NCI-H2029 treated with DMSO at 0.1 percent for 48 hours (cell line): ENCODE results near the gene ZNF302.
"Not testable (repeated sequence)": the region's sequence is repeated elsewhere in the genome, so short reads cannot be mapped to it uniquely, and the experiment has no call there.

Source experiments
- DNase-seq: peaks from one replicate; lab custom pipeline; 2025; lab: John Stamatoyannopoulos, UW

Gene ZNF302

GRCh38 chr19:34677386-34678084 lies at the start of gene ZNF302:
ZNF302 (plus strand) TSS chr19:34677678; CDS start chr19:34678805, 1,127 bp downstream.
- DNase-seq, result peak; percentile 90

- DNase-seq, result no peak
Observed at GRCh38 chr19:34633802-34634201, 43.7 kb upstream of the ZNF302 start.

- DNase-seq, result peak; percentile 69
Observed at GRCh38 chr19:34639491-34640085, 37.9 kb upstream of the ZNF302 start.

GRCh38 chr19:34642241-34642640 lies 35.2 kb upstream of the ZNF302 start:
- no peak for DNase-seq

DNA sequence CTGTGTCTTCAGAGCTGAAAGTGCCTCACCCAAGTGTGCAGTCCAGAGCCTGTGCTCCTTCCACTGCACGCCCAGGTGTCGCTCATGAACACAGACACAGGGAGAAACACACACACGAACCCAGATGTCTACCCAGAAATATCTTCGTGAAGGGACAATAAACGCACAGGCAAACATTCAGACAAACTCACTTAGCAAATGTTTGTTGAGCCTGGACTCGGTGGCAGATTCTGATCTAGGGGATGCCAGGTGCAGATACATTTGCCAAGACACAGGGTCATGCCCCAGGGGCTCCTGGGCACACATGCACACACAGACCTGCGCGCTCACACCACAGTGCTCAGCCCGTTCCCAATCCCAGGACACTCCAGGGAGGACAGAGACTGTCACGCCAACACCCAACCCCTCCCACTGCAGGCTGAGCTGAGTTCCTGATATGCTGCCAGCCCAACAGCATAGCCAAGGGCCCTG lies 32.5 kb upstream of the ZNF302 start:
- DNase-seq, result peak; percentile 15

DNA sequence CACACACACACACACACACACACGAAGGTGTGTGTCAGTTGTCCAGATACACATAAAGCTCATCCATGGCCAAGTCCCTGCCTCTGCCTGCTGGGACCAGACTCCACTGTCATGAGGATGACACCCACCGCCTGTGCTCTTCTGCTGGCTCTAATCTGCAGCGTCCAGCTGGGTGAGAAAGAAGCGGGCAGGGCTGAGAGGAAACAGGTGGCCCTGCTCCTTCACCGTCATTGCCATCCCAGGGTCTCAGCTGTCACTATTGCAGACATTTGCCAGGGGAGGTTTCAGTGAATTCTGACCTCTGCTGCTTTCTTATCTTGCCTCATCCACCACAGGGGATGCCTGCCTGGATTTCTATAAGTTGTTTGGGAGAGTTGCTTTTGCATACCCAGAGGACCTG lies 31.9 kb upstream of the ZNF302 start:
- DNase-seq, result peak; percentile 15

DNA sequence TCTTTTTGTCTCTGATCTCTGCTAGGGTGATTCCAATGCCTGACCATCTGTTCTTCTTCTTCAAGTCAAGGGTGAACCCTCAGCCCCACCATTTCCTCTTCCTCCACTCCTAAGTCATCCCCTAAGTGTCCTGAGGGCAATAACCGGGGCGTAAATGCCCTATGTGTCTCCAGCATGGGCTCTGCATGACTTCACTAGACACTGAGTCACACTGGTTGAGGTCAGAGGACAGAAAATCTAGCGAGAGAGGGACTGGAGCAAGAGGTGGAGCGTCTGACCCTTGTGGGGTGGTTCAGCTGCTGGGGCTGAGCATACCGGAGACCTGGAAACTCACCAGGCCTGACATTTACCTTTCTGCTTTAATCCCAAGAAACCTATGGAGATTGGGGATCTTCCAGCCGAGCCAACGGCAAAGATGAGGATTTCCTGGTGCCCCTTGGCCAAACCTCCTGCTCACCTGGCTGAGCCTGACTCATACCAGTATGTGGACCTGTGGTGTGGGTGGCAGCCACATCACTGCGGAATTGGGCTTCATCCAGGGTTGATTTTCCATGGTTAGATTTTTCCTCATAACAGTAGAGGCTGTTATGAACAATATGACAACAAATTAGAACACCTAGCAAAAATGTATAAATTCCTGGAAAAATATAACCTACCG lies 27.5 kb upstream of the ZNF302 start:
- DNase-seq, result no peak

GRCh38 chr19:34651747-34652146 lies 25.7 kb upstream of the ZNF302 start:
- DNase-seq, result no peak

DNA sequence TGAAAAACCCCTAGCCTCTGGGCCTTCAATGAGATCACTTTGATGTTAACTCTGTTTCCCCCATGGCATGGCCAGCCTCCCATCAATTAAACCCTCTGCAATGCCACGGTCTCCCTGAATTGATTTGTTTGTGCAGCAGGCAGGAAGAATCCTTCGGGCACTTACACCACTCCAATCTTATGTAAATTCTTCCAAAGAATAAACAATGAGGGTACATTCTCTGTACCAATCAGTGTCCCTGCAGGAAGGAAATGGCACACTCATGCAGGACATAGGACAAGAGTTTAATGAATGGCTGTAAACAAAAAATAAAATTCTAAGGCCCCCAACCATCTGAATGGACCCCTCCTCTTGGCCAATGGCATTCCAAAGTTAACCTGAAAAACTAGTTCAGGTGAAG lies 22.7 kb upstream of the ZNF302 start:
- no peak for DNase-seq

GRCh38 chr19:34655651-34656050 lies 21.8 kb upstream of the ZNF302 start:
- DNase-seq, result no peak

DNA sequence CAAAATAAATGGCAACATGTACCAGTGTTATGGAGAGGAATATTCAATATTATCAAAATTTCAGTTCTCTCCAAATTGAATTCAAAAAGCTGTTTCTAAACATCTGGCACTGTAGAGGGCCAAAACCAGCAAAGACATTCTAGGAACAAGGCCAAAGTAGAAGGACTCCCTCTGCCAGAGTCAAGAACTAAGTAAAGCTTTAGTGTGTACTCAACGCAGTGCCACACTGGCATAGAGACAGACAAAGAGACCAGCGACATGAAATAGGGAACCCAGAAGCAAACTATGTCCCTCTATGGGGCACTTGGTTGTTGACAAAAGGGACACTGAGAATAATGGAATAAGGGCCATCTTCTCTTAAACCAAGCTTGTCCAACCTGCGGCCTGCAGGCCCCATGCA lies 16.1 kb upstream of the ZNF302 start:
- DNase-seq, result peak; percentile 91

- DNase-seq, result peak; percentile 77
Observed at GRCh38 chr19:34662919-34663318, 14.6 kb upstream of the ZNF302 start.

DNA sequence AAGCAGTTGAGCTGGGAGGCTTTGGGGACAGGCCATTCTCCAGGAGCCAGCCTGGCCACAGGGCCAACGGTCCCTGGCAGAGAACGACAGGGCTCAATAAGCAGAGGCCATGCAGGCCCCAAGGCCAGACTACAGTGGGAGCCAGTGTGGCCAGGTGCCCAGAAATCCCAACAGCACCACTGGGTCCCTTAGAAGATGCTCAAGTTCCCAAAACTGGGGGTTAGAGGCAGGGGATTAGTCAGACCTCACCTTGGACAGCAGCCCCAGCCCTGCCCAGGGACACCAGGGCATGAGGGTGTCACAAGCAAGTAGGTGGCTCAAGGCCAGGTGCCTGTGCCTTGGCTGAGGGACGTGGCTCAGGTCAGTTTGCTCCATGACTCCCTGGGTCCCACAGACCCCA lies 13.3 kb upstream of the ZNF302 start:
- no peak for DNase-seq

- no peak for DNase-seq
Observed at GRCh38 chr19:34664870-34665269, 12.6 kb upstream of the ZNF302 start.

- DNase-seq, result not testable (repeated sequence)
Observed at GRCh38 chr19:34665275-34665674, 12.2 kb upstream of the ZNF302 start.

DNA sequence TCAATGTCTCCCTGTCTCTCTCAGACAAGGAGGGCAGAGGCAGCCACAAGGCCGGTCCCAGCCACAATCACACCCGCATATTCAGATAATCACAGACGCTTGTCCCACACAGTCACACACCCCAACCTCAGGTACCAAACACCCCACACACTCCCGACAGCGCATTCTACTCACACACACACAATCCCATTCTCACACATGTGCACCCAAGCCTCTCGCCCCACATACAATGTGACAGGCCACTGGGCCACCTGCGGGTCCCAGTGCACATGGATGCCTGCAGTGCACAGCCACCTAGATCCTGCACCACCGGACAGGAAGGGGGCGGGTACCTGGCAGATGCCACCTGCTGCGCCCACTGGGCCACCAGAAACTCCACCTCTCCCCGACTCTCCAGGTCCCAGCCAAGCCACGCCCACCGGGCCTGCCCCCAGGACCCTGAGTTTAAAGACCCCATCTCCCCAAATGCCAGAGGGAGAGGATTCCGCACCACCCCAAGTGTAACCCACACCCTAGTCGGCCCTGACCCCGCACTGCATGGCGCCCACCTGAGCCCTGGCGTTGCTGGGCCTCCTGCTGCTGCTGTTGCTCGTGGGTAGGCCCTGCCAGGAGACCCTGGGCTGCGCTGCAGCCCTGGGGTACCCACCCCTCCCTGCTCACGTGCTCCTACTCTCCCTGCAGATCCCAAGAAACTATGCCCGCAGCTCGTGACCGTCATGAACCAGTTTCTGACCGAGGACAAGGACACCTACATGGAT lies 11.1 kb upstream of the ZNF302 start:
- no peak for DNase-seq

- no peak for DNase-seq
Observed at GRCh38 chr19:34666958-34667265, 10.6 kb upstream of the ZNF302 start.

DNA sequence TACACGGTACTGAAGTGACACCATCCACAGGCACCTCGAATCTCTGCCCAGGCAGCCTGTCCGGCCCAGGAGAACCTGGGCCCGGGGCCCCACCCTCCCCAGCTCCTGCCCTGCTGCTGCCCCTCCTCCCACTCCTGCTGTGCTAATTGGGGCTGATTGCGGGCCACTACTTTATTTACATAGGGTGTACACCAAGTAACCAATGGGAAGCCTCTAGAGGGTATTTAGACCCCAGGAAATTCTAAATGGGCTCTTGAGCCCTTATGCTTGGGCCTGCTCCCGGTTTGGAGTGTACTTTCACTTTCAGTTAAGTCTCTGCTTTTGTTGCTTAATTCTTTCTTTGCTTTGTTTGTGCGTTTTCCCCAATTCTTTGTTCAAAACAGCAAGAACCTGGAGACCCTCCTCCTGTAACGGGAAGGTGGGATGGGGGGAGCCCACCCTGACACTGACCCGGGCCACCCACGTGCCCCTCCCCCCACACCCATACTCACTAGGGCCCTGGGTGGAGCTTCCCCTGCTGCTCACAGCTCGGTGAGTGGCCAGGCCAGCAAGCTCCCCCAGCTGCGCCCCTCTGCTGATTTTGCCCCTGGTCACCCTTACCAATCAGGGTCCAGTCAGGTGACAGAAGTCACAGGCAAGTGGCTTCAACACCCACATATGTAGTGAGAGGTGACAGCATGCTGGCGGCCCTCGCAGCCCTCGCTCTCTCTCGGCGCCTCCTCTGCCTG lies 10.0 kb upstream of the ZNF302 start:
- peak; percentile 57 for DNase-seq

GRCh38 chr19:34668077-34668689 lies 9.3 kb upstream of the ZNF302 start:
- DNase-seq, result not testable (repeated sequence)

DNA sequence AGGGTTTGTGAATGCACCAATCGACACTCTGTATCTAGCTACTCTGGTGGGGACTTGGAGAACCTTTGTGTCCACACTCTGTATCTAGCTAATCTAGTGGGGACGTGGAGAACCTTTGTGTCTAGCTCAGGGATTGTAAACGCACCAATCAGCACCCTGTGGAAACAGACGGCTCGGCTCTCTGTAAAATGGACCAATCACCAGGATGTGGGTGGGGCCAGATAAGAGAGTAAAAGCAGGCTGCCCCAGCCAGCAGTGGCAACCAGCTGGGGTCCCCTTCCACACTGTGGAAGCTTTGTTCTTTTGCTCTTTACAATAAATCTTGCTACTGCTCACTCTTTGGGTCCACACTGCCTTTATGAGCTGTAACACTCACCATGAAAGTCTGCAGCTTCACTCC lies 8.8 kb upstream of the ZNF302 start:
- DNase-seq, result not testable (repeated sequence)

- DNase-seq, result peak; percentile 19
Observed at GRCh38 chr19:34669305-34669704, 8.2 kb upstream of the ZNF302 start.
